Esophagus squamous epithelium (tissue), 4 donors: ENCODE results near the gene MTREX.

Experiments used
- POLR2A ChIP-seq, 4 donors: fragments of 450-650 bp; IDR thresholded peaks; one replicate each; pipeline ENCODE4 v1.6.1; 2017; ENCODE audit warnings: antibody characterized with exemption in 4 of 4, mild to moderate bottlenecking in 4 of 4, moderate library complexity in 3 of 4
- TF ChIP-seq, protein P1 (sequence below), 6 experiments: fragments of 450-650 bp in 4 of 6; fragments of 200-600 bp in 2 of 6; sonication (generic) in 2 of 6; IDR thresholded peaks; one replicate each; pipeline ENCODE4 v1.5.1; 2016 to 2019; ENCODE audit warnings: antibody characterized with exemption in 6 of 6, mild to moderate bottlenecking in 4 of 6, moderate library complexity in 4 of 6

DNA sequence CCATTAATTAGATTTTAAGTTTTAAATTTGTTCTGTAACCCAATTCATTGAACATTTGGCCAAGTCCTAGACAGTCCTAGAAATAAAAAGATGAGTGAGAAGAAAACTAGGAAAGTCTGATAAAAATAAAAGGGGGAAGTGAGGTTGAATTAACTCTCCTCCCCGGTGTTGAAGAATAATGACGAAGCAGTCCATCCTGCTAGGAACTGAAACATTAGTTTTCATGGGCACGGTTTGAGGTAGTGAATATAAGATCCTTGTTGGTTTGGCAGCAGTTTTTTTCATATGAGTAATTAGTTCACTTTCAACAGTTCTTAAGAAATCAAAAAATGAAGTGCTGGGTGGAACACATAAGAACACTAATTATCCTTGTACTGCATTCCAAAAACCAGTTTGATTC is 103.1 kb downstream of the MTREX start:
- TF ChIP-seq, protein P1, sequence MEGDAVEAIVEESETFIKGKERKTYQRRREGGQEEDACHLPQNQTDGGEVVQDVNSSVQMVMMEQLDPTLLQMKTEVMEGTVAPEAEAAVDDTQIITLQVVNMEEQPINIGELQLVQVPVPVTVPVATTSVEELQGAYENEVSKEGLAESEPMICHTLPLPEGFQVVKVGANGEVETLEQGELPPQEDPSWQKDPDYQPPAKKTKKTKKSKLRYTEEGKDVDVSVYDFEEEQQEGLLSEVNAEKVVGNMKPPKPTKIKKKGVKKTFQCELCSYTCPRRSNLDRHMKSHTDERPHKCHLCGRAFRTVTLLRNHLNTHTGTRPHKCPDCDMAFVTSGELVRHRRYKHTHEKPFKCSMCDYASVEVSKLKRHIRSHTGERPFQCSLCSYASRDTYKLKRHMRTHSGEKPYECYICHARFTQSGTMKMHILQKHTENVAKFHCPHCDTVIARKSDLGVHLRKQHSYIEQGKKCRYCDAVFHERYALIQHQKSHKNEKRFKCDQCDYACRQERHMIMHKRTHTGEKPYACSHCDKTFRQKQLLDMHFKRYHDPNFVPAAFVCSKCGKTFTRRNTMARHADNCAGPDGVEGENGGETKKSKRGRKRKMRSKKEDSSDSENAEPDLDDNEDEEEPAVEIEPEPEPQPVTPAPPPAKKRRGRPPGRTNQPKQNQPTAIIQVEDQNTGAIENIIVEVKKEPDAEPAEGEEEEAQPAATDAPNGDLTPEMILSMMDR (IDR thresholded peaks at IDR 0.05), result no peak
- TF ChIP-seq POLR2A (IDR thresholded peaks at IDR 0.05), result no peak
